Stimulated activated CD8-positive, alpha-beta memory T cell treated with anti-CD3 and anti-CD28 coated beads, Interleukin-15, amount 100 ng/mL, for 48 hours (primary cell): Measurements from ENCODE around the gene FBXL20.
"Not testable (repeated sequence)": the region's sequence is repeated elsewhere in the genome, so short reads cannot be mapped to it uniquely, and the experiment has no call there.

ENCODE experiments used
- DNase-seq, 2 donors: peaks; one replicate each; pipeline ENCODE4 v3.0.0-alpha.2; 2020; ENCODE audit warnings: low read depth in 2 of 2

Gene FBXL20

DNA sequence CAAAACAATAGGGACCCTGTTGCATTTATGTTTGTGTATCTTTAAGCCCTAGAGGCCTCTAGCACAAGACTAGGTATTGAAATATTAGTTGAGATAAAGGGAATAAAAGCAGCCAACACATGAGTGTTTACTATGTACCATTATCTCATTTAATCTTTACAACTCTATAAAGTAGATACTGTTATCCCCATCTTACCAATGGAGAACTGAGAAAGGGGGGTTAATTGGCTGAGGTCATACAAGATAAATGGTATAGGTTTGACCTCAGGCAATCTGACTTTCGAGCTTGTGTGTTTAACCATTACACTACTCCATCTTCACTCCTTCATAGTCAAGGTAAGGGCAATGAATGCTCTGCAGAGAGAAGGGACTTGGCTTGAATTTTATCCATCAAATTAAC lies 149.4 kb downstream of the FBXL20 start:
- no peak for DNase-seq

DNA sequence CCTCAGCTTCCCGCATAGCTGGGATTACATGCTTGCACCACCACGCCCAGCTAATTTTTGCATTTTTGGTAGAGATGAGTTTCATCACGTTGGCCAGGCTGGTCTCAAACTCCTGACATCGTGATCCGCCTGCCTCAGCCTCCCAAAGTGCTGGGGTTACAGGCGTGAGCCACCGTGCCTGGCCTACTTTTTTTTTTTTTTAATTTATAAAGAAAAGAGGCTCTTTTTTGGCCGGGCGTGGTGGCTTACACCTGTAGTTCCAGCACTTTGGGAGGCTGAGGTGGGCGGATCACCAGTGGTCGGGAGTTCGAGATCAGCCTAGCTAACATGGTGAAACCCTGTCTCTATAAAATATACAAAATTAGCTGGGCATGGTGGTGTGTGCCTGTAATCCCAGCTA lies 151.3 kb downstream of the FBXL20 start:
- not testable (repeated sequence) for DNase-seq

DNA sequence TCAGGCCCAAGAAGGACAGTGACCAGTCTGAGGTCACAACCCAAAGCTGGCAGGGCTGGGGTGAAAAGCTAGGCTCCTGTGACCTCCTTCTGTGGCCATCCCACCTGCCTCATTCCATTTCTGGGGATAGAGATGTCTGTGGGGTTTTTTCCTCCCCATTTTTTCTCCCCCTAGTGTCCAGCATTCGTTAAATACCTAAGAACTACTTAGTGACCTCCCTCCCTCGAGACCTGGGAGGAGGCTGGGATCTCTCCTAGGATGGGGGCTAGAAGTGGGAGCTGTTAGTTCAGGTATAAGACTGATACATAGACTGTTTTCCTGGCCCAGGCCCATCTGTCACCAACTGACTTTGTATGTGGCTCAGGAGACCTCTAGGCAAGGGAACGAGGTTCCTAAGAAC lies 155.2 kb downstream of the FBXL20 start:
- DNase-seq, result no peak

DNA sequence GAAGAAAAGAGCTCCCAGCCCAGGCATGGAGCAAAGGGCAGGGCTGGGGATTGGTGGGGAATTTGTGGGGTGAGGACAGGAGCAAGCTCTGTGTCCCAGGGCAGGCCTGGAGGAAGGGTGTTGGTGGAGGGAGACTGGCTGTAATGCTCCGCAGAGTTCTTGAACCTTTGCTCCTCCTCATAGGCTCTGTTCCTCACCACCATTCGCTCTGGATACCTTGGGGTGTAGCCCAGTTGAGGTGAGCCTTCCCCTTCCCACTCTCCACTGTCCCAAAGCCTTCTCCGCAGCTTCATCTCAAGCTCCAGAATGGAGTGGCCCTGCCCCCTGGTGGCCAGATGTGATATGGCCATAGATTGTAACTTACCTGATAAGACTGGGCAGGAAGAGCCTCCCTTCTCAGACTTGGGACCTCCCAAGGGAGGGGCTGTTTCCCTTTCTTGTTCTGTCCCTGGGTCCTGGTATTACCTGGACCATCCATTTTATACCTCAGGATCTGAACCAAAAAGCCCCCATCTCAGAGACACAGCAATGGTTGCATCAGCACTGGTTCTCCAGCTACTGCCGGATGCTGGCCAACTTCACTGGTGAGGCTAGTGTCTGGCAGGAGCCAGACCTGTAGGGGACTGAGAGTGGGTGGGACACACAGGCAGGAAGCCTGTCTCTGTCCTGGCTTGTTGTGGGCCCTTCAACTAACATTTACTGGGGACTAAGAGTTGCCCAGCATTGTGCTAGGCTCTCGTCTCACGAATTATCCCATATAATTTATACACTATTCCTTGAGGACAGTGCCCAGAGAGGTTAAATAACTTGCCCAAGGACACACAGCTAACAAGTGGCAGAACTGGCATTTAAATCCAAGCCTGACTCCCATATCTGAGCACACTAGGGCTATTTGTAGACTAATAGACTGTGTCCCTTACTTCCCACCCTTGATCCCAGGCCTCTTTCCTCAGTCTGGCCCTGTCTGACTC lies 156.5 kb downstream of the FBXL20 start:
- peak; percentile 71 for DNase-seq

DNA sequence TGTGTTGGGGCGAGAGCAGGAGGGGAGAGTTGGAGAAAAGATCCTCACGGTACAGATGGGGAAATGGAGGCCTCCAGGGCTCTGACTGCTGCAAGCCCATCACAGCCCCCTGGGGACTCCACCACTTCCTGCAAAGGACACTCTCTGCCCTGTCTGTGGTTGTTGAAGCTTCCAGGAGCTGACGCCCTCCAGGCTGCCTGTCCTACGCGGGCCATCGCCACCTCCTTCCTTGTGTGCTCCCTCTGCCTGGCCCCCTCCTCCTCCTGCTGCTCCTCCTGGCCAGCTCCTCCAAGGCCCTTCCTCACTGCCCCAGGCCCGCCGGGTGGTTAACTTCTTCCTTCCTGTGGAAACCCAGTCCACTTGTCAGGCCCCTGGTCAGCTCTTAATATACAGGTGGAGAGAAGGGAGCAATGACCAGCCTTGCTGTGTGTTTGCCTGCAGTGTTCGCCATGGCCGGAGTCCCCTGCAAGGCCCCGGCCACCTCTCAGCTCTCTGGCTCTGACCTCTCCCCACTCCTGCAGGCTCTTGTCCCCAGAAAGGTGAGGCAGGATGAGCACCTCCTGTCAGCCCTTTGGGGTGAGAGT lies 157.3 kb downstream of the FBXL20 start:
- DNase-seq, result no peak

DNA sequence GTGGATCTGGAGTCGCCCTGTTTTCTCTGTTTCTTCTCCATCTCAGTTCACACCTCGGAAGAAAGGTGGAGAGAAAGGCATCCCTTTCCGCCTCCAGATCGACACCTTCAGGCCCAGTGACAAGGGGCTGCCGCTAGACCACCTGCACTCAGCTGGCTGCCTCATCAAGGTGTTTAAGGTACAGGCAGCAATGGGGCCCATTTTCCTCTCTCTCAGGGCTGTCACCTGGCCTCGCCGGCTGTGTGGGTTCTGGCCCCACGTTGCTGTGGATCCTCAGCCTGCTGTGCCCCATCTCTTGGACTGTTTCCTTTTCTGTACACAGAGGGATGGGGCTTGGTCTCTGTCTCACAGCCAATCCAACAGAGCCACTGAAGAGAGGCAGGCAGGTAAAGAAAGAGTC lies 158.3 kb downstream of the FBXL20 start:
- DNase-seq, result no peak

DNA sequence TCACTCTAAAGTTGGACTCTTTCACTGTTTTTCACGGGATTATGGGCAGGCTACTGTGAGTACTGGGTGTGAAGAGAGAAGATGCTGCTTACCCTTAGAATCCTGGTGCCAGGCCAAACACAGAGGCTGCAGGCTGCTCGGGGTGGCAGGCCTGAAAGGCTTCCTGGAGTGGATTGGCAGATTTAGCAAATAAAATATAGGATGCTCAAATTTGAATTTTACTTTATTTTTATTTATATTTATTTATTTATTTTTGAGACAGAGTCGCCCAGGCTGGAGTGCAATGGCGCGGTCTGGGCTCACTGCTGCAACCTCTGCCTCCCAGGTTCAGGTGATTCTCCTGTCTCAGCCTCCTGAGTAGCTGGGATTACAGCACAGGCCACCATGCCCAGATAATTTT lies 160.8 kb downstream of the FBXL20 start:
- DNase-seq, result no peak

DNA sequence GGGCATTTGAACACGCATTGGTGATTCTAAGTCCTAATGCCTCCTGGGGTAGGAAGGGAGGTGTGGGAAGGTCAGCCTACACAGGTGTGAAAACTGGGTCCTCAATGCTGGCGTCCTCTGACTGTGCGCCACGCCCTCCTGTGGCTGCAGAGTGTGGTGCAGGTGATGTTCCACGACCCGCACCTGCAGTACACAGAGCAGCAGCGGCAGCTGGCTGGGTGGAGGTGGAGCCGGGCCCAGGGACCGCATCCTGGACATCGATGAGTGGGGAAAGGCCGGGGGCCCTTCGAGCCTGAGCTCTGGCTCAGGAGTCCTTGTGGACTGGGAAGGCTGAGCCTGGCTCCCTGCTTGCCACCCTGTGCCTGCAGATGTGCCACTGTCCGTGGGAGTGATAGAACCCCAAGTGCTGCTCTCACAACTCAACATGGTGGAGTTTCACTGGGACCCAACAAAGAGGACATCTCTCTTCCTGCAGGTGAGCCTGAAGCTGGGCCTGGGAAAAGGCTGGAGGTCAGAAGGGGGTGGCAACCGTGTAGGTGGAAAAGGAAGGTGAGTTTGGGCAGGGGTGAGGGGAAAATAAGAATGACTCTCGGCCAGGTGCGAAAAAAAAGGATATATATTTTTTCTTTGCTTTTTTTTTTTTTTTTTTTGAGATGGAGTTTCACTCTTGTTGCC lies 161.6 kb downstream of the FBXL20 start:
- peak; percentile 28 to 56 for DNase-seq

DNA sequence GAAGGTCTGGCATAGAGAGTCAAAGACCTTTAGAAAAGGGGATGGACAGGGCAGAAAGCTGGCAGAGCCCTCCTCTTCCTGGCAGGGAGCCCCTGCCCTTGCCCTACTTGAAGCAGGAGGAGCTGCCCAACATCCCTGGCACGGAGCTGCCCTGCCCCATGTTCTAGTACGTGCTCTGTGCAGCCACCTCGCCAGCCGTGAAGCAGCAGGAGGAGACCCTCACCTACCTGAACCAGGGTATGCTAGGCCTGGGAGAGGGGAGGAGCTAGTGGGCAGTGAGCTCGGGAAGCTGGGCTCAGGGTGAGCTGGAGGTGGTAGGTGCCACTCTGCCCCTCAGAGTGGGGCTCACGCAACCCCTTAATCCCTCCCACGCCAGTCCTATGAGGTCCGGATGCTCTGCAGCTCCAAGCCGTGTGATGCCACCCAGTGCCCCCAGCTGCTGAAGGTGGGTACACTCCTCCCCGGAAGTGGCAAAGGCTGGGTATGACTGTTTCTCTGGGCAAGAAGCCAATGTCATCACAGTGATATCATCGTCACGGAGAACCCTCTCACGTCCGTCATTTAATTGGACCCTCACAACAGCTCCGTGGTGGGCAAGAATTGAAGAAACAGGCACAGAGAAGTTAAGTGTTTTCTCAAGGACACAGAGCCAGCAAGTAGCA lies 163.0 kb downstream of the FBXL20 start:
- DNase-seq, result peak; percentile 45 to 60

DNA sequence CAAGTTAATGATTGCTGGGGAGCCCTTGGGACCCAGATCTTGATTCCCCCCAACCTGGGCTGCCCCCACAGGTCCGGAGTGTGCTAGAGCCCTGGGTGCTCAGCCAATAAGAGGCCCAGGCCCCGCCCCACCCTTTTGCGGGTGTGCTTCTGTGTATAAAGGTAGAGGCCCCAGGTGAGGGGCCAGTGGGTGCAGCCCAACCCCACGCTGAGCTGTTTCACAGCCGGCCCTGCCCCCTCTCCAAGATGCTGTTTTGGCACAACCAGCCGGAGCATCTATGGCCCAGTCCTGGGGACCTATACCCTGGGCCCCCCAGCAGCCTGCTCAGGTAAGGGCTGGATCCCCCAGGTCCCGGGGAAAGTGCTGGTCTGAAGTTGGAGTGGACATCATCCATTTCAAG lies 163.8 kb downstream of the FBXL20 start:
- no peak for DNase-seq

DNA sequence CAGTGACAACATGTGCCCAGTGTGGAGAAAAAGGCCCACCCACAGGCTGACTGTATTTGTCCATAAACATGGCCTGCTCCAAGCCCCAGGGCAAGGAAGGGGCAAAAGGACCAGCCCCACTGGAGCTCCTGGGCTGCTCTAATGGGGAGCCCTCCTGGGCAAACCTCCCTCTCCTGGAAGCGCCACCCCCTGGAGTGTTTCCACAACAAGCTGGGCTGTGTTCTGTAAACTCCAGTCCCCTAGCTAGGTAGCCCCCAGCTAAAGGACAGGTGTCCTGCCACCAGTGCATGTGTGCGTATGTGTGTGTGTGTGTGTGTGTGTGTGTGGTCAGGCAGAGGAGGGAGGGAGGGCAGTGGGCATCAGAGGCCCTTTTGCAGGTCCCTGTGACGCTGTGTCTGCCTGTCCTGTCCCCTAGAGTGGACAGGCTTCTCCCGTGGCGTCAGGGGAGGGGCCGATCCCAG lies 164.4 kb downstream of the FBXL20 start:
- no peak for DNase-seq

DNA sequence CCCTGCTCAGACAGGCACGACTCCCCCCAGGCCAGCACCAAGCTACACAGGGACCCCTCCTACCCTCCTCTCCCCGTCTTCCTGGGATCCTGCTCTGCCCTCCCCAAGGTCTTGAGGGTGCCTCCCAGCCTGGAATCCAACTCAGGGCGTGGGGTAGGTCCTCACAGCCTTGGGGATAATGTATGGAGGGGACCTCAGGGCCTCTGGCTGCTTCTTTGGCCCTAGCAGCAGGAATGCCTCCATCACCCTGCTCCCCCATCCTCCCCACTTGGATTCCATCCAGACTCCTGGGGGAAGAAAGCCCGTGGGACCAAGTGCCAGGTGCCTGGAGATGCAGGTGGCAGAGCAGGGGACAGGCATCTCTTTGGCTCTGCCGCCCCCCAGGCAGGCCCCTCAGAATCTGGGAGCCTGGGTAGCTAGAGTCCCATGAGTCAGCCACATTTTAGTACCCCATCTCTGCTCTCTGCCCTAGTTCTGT lies 164.9 kb downstream of the FBXL20 start:
- DNase-seq, result no peak

DNA sequence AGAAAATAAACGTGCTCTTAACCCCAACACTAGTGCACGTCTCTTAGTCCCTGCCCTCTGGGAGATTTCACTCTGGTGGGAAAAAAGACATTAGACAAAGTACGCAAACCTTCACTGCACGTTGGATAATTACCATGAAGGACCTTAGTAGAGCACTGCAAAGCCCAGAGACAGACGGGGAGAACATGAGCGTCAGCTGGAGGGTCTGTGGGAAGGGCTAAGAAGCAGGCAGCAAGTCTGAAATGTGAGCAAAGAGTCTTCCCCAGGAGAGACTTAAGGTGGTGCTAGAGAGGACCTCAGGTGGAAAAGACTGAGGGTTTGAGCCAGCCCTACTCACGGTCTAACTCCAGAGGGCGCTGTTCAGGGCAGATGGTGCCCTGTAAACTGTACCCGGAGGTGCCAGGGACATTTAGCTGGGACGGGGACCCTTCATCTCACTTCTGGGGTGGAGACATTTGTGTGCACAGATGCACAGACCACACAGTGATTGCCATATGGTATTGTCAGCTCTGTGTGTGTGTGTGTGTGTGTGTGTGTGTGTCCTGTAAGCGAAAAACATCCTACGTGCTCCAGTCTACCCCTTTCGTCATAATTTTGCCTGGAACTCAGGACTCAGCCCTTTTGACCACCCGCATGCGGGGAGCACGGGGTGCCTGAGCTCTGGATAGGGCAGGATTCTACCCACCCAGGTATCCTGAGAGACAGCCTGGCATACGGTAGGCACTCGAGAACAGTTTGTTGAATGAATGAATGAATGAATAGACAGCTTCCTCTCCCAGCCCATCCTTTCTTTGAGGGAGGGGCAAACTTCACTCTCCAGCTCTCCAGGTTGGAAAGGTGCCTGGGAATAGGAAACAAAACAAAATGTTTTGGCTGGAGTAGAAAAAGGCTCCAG lies 165.6 kb downstream of the FBXL20 start:
- peak; percentile 33 to 51 for DNase-seq

DNA sequence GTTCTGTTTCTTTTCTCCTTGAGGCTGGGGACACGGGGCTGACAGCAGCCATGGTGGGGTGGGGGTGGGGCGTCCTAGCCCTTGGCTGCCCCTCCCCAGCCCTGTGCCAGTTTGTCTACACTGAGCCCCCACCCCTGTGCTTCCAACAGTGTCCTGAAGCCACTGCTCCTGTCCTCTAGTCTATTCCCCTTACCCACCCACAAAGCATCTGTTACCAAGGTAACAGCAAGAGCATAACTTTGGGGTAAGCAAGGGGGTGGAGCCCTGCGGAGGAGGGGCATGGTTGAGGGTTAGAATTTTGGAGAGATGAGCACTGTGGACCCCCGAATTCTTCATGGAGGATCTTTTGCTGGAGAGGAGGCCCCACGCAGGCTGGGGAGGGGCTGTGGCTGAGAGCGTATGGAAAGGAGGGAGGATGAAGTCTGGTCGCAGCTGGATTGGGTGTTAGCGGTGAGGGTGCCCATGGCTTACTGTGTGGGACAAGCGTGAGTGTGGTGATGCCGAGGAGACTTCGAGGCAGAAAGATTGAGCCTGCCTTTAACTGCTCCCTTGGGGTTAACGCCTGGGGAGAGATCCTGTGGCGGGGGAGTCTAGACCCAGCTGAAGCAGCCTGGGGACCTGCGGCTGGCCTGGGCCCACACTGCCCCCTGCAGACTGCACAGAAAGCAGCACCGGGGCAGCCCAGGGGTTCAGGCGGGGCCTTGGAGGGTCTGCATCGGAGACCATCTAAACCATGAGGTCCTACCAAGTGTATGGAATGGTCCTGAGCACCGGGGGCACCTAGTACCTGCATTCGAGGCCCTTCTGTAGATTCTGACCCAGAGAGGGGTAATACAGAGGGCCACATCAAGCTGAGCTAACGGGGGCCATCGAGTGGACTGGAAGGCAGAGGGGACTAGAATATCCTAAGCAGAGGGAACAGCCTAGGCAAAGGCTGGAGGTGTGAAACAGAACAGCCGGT lies 169.6 kb downstream of the FBXL20 start:
- DNase-seq, result peak in 1 of 2 donors; percentile 22

DNA sequence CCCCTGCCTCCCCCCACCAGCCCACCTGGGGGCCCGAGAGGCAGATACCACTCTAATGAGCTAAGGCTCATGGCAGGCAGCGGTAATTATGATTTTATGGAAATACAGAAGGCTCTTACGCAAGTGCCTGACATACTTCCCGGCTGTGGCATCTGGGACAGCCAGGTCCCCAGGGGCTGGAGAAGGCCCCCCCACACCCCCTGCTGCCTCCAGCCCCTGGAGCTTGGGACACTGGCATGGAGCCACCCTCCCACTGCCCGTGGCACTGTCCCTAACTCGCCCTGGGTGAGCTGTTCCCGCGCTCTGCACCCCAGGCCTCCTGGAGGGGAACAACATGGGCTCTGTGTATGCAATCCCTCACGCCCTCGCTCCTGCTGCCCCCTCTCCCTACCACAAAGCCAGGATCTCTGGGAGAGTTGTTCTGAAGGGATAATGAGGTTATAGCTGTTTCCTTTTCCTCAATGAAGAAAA lies 170.3 kb downstream of the FBXL20 start:
- no peak for DNase-seq

DNA sequence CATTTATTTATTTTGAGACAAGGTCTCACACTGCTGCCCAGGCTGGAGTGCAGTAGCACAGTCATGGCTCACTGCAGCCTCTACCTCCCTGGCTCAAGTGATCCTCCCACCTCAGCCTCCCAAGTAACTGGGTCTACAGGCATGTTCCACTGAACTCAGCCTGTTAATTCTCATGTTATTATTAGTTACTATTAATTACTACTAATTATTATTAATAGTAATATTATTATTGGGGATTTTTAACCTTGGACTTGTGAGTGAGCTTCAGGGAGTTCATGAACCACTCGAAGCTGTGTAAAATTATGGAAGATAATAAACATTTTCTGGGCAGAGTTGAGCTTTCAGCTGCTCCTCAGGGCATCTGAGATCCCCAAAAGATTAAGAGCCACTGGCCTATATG lies 171.1 kb downstream of the FBXL20 start:
- DNase-seq, result no peak

DNA sequence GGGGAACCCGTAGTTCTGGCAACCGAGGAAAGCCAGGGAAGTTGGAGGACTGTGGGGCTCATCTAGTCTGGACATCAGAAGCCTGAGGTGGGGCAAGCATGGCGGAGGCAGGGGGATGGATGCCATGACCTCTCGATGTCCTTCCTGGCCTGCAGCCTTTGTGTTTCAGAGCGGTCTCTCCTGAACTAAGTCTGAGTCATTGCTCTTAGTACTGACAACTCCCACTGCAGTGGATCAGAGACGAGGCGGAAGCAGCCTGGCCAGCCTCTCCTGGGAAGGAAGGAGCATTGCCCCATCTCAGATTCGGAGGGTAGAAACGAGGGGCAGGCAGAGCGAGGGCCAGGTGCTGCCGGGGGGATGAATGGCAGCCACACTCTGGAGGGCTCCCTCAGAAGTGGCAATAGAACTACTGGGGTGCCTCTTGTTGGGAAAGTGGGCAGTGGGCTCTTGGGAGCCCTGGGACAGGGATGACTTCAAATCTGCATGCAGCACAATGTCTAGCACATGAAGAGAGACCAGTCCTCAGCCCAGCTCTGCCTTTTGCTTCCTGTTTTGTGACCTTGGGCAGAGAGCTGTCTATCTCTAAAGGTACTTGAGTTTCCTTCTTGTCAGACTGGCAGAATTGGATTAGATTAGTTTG lies 172.0 kb downstream of the FBXL20 start:
- no peak for DNase-seq

DNA sequence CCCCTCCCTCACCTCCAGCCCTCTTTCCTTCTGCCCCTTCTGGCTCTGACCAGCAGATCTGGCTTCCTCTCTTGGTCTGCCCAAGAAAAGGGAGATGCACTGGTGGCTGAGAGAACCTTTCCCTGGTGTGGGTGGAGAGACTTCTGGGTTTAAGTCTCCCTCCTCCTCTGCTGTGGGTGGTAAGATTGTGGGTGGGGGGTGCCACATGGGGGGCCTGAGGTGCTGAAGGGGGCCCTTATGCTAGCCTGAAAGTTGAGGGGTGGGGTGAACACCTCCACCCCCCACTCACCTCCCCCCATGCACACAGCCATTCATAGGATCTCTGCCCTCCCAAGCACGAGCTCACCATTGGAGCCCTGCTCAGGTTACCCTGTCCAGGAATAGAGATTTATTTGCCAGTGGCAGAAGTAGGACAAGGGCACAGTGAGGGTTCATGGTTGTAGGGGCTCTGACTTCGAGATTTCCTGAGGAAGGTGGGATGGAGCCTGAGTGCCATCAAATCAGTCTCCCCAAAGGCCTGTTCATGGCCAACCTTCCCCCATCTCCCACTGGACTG lies 174.0 kb downstream of the FBXL20 start:
- no peak for DNase-seq
